MCF 10A (cell line): Measurements from ENCODE around the gene ARHGAP11A. TPM values are rescaled to one million over a fixed set of nuclear protein-coding genes. Genes with fewer than 3 reads are reported as not detected.

Experiments used
- total RNA-seq: library from RNA; stranded (reverse); gene quantifications from 2 replicates; pipeline ENCODE4 v1.2.3, GENCODE V29; 2022

The ARHGAP11A gene
- total RNA-seq, 1 experiment from 2014 or later: 71.8 TPM

Other genes with a start within 250 kb of the ARHGAP11A start
- gene GOLGA8K, start 212.2 kb upstream of the ARHGAP11A start, total RNA-seq: not detected in 2 replicates
- gene GOLGA8O, start 159.9 kb upstream of the ARHGAP11A start, total RNA-seq: 0.76 and 2.6 TPM in 2 replicates
- gene GOLGA8N, start 22.0 kb upstream of the ARHGAP11A start, total RNA-seq: 9.1 and 9.6 TPM in 2 replicates
- 4.0 and 7.4 TPM in 2 replicates for gene SCG5, start 26.2 kb downstream of the ARHGAP11A start, total RNA-seq
- gene GREM1, start 102.5 kb downstream of the ARHGAP11A start, total RNA-seq: not detected in 2 replicates